ENCODE data around the gene FBXO24.

The FBXO24 gene

DNA sequence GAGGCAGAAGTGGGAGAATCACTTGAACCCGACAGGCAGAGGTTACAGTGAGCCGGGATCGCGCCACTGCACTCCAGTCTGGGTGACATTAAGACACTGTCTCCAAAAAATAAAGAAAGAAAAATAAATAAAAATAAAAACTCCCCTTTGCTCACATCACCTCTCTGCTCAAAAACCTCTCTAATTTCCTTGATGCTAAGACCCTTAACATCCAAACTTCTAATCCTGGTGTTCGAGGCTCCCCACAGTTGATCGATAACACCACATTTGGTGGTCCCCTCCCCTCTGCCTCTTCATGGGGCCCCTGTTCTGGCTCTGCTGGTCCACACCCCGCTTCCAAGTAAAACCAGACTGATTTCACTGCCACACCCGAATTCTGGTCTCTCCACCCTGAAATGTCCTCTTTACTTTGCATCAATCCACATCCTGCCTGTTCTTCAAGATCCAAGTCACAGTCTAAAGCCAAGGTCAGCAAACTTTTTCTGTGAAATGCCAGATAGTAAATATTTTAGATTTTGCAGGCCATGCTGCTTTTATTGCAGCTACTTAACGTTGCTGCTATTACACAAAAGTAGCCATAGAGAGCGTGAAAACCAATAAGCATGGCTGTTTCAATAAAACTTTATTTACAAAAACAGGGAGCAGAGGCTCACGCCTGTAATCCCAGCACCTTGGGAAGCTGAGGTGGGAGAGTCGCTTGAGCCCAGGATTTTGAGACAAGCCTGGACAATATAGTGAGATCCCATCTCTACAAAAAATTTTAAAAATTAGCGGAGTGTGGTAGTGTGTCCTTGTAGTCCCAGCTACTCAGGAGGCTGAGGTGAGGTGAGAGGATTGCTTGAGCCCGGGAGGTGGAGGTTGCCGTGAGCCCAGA is 38.1 kb downstream of the FBXO24 start:
- DNase-seq = no peak

DNA sequence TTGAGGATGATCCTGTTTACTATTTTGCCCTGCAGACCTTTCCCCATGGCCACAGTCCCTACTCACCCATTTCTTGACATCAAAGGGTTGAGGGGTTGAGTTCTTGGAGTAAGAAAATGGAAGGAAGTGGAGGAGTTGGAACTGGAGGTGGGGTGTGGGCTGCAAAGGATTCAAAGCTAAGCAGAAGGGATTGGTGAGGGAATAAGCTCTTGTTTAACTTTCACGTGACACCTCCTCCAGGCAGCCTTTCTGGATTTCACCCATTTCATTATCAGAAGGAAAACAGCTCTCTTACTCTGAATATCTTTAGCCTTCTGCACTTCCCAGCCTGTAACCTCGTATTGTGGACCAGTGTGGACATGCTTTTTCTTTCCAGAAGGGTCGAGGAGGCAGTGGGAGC is 39.9 kb downstream of the FBXO24 start:
- DNase-seq = no peak

DNA sequence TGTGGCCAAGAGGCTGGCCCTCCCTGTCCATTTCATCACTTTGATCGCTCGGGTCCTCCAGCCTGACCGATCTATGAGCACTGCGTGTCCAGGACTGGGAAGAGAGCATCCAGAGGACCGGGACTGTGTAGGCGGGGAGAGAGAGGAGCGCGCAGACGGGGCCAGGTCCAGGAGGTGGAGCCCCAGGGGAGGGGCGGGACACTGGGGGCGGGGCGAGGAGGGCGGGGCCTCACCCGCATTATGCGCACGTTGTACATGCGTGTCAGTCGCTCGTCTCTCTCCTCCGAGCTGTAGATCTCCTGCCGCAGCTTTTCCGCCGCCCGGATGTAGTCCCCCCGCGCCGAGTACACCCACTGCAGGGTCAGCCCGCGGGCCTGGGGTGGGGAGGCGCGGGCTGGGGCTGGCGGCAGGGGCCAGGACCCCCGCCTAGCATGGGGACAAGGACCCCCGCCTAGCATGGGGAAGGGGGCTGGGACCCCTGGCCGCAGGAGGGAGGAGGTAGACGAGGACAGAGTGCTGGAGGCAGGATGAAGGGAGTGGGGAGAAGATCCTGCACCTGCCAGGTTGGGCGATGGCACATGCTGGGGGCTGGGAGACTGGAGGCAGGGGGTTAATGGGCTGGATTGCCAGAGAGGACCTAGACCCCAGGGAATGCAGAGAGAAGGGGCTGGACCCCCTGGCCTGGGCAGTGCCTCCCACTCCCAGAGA is 40.6 kb downstream of the FBXO24 start:
- DNase-seq = peak; percentile 75 to 96 (median 81)

DNA sequence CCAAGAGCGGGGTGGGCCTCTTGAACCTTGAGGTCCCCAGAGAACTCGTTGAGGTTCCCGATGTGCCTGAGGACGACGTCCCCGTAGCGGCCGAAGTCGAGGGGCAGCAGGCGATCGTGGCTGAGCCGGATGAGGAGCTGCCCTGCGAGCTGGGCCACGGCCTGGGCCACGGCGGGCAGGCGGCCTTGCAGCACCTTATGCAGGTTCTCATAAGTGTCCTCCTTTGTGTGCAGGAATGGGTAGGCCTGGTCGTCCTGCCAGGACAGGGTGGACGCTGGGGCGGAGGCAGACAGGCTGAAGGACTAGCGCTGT is 41.1 kb downstream of the FBXO24 start:
- DNase-seq = no peak

DNA sequence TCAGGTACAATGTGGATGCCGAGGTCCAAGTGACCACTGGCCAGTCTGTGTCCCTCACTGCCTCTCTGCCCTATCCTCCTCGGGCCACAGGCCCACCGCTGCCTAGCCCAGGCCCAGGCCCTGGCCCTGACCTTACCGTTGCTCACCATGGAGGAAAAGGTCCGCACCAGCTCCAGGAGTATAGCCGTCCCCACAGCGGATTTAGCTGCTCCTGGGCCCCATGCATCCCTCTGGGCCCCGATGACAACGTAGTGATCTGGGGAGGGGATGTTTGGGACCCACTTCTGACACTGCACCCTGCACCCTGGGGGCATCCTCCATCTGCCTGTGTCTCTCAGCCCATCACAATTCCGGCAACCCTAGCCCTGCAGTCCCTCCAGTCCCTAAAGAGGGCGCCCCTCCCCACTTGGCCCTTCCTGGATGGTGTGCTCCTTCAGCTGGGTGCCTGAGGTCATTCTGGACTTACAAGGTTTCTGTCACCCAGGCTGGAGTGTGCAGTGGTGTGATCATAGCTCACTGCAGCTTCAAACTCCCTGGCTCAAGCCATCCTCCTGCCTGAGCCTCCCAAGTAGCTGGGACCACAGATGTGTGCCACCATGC is 43.1 kb downstream of the FBXO24 start:
- DNase-seq = peak in 1 of 5 experiments; percentile 33

DNA sequence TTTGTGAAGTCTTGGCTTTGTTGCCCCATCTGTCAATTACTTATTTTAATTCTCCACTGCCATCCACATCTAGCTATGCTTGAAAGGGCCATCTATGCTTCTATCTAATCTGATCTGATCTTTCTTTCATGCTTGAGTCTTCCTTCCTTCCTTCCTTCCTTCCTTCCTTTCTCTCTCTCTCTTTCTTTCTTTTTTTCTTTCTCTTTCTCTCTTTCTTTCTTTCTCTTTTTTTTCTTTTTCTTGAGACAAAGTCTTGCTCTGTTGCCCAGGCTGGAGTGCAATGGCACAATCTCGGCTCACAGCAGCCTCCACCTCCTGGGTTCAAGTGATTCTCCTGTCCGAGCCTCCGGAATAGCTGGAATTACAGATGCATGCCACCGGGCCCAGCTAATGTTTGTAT is 43.9 kb downstream of the FBXO24 start:
- DNase-seq = no peak

DNA sequence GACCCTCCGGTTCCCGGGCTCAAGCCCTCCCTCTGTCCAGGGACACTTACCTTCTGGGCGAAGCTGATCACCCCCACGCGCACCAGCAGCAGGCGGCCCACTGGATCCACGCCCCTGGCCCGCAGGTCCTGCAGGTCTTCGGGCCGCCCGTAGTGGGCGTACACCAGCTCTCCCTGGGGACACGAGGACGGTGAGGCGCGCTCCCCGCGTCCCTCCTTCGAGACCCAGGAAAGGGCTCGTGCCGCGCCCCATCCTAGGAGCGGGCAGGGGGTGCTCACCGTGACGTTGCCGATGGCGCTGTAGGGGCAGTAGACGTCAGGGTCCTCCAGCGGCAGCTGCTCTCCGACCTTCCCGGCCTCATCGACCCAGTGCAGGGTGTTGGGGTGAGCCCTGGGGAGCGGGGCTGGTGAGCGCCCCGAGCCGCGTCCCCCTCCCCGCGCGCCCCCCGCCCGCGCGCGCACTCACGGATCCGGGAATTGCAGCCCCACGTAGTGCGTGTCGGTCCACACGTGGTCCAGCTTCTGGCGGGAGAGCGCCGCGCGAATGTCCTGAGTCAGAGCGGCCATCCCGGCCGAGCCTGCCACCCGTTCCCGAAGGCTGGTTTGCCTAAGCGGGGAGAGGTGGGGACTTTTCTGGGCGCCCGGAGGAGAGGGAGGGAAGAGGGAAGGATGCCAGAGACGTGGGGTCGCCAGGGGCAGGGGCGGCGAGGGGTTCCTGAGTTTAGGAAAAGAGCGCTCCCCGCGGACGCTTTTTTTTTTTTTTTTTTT is 47.0 kb downstream of the FBXO24 start:
- peak in 4 of 5 experiments; percentile 37 to 74 (median 48) for DNase-seq

DNA sequence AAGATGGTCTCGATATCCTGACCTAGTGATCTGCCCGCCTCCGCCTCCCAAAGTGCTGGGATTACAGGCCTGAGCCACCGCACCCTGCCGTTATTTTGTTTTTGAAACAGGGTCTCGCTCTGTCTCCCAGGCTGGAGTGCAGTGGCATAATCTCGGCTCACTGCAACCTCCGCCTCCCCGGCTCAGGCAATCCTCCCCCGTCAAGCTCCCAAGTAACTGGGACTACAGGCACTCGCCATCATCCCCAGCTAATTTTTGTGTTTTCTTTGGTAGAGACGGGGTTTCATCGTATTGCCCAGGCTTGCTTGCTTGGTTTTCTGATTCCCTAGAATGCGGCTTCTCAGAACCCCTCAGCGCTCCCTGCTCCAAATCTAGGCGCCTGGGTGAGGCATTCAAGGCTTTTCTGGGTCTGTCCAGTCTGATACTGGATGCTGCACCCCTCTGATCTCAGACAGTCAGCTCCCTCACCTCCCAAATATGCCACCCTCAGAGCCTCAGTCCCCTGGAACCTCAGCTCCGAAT is 53.9 kb downstream of the FBXO24 start:
- DNase-seq = no peak

DNA sequence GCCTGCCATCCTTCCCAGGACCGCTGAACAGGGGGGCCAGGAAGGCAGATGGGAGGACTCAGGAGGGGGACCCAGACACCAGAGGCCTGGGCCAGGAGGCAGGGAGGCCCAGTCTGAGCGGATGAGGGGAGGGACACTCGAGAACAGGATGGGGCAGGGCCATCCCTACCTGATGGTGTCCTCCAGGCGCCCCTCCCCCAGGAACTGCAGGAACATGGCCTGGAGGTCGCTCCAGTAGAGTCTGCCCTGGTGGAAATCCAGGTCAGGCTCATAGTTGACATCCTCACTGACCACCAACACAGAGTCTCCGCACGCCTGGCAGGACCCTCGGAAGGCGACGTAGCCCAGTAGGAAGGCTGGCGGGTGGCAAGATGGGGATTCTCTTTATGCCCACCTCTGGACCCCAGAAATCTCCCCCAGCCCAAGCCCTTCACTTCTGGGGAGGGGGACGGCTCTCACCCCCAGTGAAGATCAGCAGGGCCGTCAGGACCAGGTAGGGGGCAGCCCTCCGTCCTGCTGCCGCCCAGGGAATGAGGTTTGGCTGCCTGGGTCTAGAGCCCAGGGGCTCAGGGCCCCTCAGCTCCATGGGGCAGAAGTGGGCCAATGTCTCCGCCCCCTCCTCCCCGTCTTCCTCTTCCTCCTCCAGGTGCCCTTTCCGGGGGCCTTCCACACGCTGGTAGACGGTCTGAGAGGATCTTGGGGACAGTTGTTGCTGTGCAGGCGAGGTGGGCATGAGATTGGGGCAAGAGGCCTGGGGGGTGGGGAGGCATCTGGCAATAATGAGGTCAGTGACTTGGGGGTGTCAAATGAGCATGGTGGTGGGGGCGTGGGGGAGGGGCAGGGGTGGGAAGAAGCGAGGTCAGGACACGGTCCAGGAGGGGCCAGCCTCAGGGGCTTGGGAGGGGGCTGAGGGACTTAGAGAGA is 54.7 kb downstream of the FBXO24 start:
- DNase-seq = no peak

DNA sequence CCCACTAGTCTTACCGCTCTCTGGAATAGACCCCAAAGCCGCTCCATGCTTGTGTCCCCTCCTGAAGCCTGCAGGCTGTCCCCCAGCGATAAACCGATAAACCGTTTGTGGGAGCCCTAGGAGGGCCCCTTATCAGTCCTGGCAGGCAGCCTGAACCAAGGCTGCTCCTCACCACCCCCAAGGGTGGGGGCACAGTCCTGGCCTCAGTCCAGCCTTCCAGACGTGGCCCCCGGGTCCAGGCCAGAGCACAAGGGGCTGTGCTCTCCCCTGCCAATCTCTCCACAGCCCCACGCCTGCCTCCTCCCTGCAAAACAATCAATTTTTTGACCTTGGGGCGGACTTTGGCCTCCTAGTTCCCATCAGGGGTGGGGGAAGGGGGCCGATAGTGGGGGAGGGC is 55.3 kb downstream of the FBXO24 start, which contains the start of gene TFR2:
Gene TFR2, minus strand, starts transcription at position 90 of the 397 bp plus-strand sequence. Its CDS starts 43 bp downstream, at position 47.
- DNase-seq = no peak

DNA sequence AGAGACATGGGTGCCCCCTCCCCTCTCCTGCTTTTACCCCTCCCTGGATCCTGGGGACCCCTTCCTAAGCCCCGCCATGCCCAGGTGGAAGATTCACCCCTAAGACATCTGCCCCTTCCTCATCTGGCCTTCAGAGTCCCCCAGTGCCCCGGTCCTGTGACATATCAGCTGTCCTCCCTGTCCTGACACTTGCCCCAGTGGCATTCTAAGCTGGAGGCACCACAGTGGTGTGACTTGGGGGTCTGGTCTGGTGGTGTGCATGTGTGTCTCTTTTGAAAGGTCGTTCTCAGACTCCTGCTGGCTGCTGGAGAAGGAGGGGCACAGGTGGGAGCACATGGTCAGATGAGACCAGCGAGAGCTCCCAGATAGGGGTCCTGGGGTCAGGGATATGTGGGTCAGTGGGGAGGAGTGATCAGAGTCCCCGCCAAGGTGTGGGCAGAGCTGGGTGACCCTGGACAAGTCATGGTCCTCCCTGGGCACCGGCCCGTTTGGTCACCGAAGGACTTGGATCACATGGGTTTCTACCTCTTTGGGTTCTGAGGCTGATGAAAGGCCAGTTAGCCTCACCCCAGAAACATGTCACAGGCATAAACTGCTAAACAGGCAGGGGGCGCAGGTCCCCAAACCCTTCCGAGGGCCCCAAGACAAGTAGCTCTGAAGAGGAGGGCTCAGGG is 55.9 kb downstream of the FBXO24 start:
- no peak for DNase-seq

DNA sequence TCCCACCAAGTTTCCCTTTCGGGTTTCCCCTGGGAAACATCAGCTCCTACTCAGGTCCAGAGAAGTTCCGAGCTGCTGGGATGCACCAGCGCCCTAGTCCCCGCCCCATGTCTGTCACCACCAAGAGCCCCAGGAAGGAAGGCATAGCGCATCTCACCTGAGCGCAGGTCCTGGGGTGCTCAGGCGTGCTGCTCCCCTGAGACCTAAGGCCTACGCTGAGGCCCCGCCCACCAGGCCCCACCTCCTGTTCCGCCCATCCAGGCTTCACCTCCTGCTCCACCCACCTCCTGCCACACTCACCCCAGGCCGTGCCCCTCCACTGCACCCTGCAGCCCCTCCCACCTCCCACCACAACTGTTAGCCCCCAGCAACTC is 56.4 kb downstream of the FBXO24 start:
- DNase-seq = peak in 2 of 5 experiments; percentile 15 to 42

DNA sequence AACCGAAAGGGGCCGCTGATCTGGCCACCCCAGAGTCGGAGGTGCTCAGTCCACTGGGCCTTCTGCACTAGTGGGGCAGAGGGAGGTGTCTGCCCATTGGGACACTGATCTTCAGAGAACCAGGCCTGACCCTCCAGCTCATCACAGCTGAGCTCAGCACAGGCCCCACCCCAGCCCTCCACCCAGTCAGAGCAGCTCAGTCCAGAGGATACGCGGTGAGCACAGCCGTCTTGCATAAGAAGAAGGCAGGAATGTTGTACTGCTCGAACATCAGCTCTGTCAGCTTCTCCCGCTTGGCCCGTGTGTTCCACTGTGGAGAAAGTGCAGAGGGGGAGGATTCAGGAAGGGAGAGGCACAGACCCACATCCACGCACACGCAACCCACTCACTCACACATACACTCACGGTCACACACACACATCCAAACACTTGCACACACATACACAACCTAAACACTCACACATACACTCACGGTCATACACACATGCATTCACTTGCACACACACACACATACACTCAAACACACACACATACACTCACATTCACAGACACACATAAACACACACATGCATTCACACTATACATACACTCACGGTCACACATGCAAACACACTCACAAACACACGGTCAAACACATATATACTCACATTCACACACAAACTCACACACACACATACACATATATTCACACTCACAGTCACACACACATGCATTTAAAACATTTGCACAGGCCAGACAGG is 63.9 kb downstream of the FBXO24 start:
- DNase-seq = no peak

Data from T-helper 2 cell (primary cell).